ENCODE results near the gene TRAF2.

Gene TRAF2

GRCh38 chr9:136851941-136852663, 34.2 kb upstream of the TRAF2 start, which contains the start of gene MAMDC4:
Gene MAMDC4 (plus strand): TSS chr9:136852346. CDS start chr9:136852417, 71 bp downstream.
- no peak for DNase-seq (ENCODE audit: low read depth)
- TF ChIP-seq, protein P1, sequence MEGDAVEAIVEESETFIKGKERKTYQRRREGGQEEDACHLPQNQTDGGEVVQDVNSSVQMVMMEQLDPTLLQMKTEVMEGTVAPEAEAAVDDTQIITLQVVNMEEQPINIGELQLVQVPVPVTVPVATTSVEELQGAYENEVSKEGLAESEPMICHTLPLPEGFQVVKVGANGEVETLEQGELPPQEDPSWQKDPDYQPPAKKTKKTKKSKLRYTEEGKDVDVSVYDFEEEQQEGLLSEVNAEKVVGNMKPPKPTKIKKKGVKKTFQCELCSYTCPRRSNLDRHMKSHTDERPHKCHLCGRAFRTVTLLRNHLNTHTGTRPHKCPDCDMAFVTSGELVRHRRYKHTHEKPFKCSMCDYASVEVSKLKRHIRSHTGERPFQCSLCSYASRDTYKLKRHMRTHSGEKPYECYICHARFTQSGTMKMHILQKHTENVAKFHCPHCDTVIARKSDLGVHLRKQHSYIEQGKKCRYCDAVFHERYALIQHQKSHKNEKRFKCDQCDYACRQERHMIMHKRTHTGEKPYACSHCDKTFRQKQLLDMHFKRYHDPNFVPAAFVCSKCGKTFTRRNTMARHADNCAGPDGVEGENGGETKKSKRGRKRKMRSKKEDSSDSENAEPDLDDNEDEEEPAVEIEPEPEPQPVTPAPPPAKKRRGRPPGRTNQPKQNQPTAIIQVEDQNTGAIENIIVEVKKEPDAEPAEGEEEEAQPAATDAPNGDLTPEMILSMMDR (IDR thresholded peaks at IDR 0.05; ENCODE audit: low read depth, low read length), result no peak
- TF ChIP-seq POLR2A (IDR thresholded peaks at IDR 0.05; ENCODE audit: extremely low read depth, insufficient read length) (no peak), MYC (IDR thresholded peaks at IDR 0.05; ENCODE audit: low read depth, low read length) (no peak)
- TF ChIP-seq, protein P2, sequence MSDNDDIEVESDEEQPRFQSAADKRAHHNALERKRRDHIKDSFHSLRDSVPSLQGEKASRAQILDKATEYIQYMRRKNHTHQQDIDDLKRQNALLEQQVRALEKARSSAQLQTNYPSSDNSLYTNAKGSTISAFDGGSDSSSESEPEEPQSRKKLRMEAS (IDR thresholded peaks at IDR 0.05; ENCODE audit: low read depth, low read length), result no peak
- no peak within 1 kb of the TSS for H3K4me3 ChIP-seq (ENCODE audit: low read depth, low read length)

- TF ChIP-seq, protein P2 (IDR thresholded peaks at IDR 0.05; ENCODE audit: low read depth, low read length), result no peak
- TF ChIP-seq POLR2A (IDR thresholded peaks at IDR 0.05; ENCODE audit: extremely low read depth, insufficient read length) (no peak), MYC (IDR thresholded peaks at IDR 0.05; ENCODE audit: low read depth, low read length) (no peak)
- TF ChIP-seq, protein P1 (IDR thresholded peaks at IDR 0.05; ENCODE audit: low read depth, low read length), result no peak
- no peak for DNase-seq (ENCODE audit: low read depth)
- no peak overlapping the region for H3K4me3 ChIP-seq (ENCODE audit: low read depth, low read length)
Measured at GRCh38 chr9:136852664-136853595, 33.4 kb upstream of the TRAF2 start.

- DNase-seq (ENCODE audit: low read depth), result no peak
- no peak for TF ChIP-seq POLR2A (IDR thresholded peaks at IDR 0.05; ENCODE audit: extremely low read depth, insufficient read length)
- TF ChIP-seq, protein P2 (IDR thresholded peaks at IDR 0.05; ENCODE audit: low read depth, low read length), result no peak
- TF ChIP-seq MYC (IDR thresholded peaks at IDR 0.05; ENCODE audit: low read depth, low read length), result no peak
- TF ChIP-seq, protein P1 (IDR thresholded peaks at IDR 0.05; ENCODE audit: low read depth, low read length), result no peak
Measured at GRCh38 chr9:136853596-136854112, 32.7 kb upstream of the TRAF2 start.

DNA sequence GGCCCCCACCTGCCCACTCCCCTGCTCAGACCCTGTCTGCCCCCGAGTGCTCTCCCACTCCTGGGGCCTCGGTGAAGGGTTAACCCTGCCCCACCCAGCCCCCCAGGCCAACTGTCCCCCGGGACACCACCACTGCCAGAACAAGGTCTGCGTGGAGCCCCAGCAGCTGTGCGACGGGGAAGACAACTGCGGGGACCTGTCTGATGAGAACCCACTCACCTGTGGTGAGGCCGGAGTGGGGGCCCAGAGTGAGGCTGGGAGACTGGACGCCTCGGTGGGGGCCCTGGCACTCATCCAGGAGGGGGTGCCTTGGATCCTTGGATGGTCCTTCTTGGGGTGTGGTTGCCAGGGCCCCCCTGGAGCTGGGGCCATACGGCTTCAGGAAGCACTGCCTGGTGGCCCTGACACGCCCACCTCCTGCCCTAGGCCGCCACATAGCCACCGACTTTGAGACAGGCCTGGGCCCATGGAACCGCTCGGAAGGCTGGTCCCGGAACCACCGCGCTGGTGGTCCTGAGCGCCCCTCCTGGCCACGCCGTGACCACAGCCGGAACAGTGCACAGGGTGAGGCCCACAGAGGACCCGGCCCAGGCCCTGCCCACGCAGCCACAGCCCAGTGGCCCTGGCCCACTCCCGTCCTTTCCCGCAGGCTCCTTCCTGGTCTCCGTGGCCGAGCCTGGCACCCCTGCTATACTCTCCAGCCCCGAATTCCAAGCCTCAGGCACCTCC, 32.0 kb upstream of the TRAF2 start:
- TF ChIP-seq POLR2A (IDR thresholded peaks at IDR 0.05; ENCODE audit: extremely low read depth, insufficient read length), result no peak
- TF ChIP-seq, protein P1 (IDR thresholded peaks at IDR 0.05; ENCODE audit: low read depth, low read length), result no peak
- TF ChIP-seq MYC (IDR thresholded peaks at IDR 0.05; ENCODE audit: low read depth, low read length), result no peak
- TF ChIP-seq, protein P2 (IDR thresholded peaks at IDR 0.05; ENCODE audit: low read depth, low read length), result no peak
- no peak overlapping the region for H3K4me3 ChIP-seq (ENCODE audit: low read depth, low read length)
- no peak for DNase-seq (ENCODE audit: low read depth)

More at GRCh38 chr9:136853596-136854112, 32.7 kb upstream of the TRAF2 start:
- H3K4me3 ChIP-seq (ENCODE audit: low read depth, low read length), result no peak overlapping the region

DNA sequence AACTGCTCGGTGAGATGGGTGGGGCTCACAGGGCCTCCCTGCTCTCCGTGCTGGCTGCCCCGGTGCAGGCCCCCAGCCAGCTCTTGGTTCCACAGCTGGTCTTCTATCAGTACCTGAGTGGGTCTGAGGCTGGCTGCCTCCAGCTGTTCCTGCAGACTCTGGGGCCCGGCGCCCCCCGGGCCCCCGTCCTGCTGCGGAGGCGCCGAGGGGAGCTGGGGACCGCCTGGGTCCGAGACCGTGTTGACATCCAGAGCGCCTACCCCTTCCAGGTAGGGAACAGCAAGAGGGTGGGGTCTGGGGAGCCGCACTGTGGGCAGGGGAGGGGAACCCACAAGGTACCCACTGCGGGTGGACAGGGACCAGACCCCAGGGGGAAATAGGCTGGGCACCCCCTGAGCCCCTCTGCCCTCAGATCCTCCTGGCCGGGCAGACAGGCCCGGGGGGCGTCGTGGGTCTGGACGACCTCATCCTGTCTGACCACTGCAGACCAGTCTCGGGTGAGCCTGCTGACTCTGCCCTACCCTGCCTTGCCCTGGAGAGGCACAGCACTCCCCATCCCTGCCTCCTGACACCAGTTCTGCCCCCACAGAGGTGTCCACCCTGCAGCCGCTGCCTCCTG, 31.4 kb upstream of the TRAF2 start:
- TF ChIP-seq, protein P1 (IDR thresholded peaks at IDR 0.05; ENCODE audit: low read depth, low read length), result no peak
- TF ChIP-seq, protein P2 (IDR thresholded peaks at IDR 0.05; ENCODE audit: low read depth, low read length), result no peak
- H3K4me3 ChIP-seq (ENCODE audit: low read depth, low read length), result no peak overlapping the region
- no peak for DNase-seq (ENCODE audit: low read depth)
